A673 (cell line): ENCODE data around the gene CELF1. TPM values are rescaled to one million over a fixed set of nuclear protein-coding genes. Genes with fewer than 3 reads are reported as not detected.

Source experiments
- BruUV-seq: library from RNA; stranded (reverse); fragments of 400-500 nt; replicated peaks from 2 replicates; lab custom pipeline; 2021; lab: Mats Ljungman, UMichigan
- CTCF ChIA-PET: fragments of 300-600 bp; sonication (Branson Sonifier 250); formaldehyde crosslinking; loops from one replicate; lab custom pipeline; 2022; ENCODE audit warnings: antibody characterized with exemption; lab: Charles Lee
- POLR2A ChIA-PET: fragments of 300-600 bp; sonication (Branson Sonifier 250); formaldehyde crosslinking; loops from one replicate; lab custom pipeline; 2022; ENCODE audit warnings: antibody characterized with exemption; ENCODE audit not compliant: low non-redundant PET; lab: Charles Lee
- DNase-seq: peaks from one replicate; pipeline ENCODE4 v3.0.0-alpha.2; 2015; ENCODE audit warnings: low spot score
- H3K27ac ChIP-seq: fragments of 200-600 bp; sonication (generic); 2 replicates; pipeline ENCODE4 v1.5.1; 2016; ENCODE audit warnings: mixed run types, low read depth, mild to moderate bottlenecking, mixed read lengths, antibody characterized with exemption, low read length; ENCODE audit not compliant: poor library complexity, severe bottlenecking
- H3K27me3 ChIP-seq: fragments of 200-600 bp; sonication (generic); replicated peaks from 2 replicates; pipeline ENCODE4 v1.6.1; 2017; ENCODE audit warnings: mixed run types, low read depth, mild to moderate bottlenecking, mixed read lengths, antibody characterized with exemption, low read length; ENCODE audit not compliant: insufficient read depth, poor library complexity
- H3K36me3 ChIP-seq: fragments of 200-600 bp; sonication (generic); 2 replicates; pipeline ENCODE4 v1.6.1; 2016; ENCODE audit warnings: mixed run types, mild to moderate bottlenecking, mixed read lengths, antibody characterized with exemption, low read length; ENCODE audit not compliant: insufficient read depth, poor library complexity, severe bottlenecking
- H3K4me1 ChIP-seq: fragments of 200-600 bp; sonication (generic); 2 replicates; pipeline ENCODE4 v1.6.1; 2017; ENCODE audit warnings: mixed run types, mild to moderate bottlenecking, mixed read lengths, antibody characterized with exemption, low read length; ENCODE audit not compliant: insufficient read depth, poor library complexity, severe bottlenecking
- H3K4me3 ChIP-seq: fragments of 200-600 bp; sonication (generic); 2 replicates; pipeline ENCODE4 v1.5.1; 2016; ENCODE audit warnings: low read depth, mixed run types, mild to moderate bottlenecking, mixed read lengths, low read length; ENCODE audit not compliant: poor library complexity, severe bottlenecking
- H3K9me3 ChIP-seq: fragments of 200-600 bp; sonication (generic); 2 replicates; pipeline ENCODE4 v1.6.1; 2016; ENCODE audit warnings: mixed run types, low read depth, mild to moderate bottlenecking, mixed read lengths, antibody characterized with exemption, low read length; ENCODE audit not compliant: poor library complexity, severe bottlenecking
- EZH2 ChIP-seq: fragments of 200-600 bp; sonication (generic); IDR thresholded peaks from 2 replicates; pipeline ENCODE4 v1.6.1; 2017; ENCODE audit warnings: borderline replicate concordance, low read depth, mild to moderate bottlenecking, mixed read lengths, antibody characterized with exemption, low read length; ENCODE audit not compliant: poor library complexity, severe bottlenecking
- intact Hi-C: fragments of 100-400 bp; cut with micrococcal nuclease; formaldehyde crosslinking; loops from one replicate; pipeline ENCODE4 v1.10.0; 2022; ENCODE audit not compliant: unreplicated experiment
- total RNA-seq: library from RNA; stranded (reverse); gene quantifications from 2 replicates; pipeline ENCODE4 v1.2.3, GENCODE V29; 2021
- TF ChIP-seq, protein P1 (sequence below): fragments of 300-800, 200-600 bp; sonication (generic); conservative IDR thresholded peaks from 2 replicates; pipeline ENCODE4 v1.5.1; 2017; ENCODE audit warnings: low read depth, mild to moderate bottlenecking, antibody characterized with exemption, low read length, moderate library complexity, mixed read lengths

Gene CELF1
- total RNA-seq, 1 experiment from 2014 or later, result 257 TPM

DNA sequence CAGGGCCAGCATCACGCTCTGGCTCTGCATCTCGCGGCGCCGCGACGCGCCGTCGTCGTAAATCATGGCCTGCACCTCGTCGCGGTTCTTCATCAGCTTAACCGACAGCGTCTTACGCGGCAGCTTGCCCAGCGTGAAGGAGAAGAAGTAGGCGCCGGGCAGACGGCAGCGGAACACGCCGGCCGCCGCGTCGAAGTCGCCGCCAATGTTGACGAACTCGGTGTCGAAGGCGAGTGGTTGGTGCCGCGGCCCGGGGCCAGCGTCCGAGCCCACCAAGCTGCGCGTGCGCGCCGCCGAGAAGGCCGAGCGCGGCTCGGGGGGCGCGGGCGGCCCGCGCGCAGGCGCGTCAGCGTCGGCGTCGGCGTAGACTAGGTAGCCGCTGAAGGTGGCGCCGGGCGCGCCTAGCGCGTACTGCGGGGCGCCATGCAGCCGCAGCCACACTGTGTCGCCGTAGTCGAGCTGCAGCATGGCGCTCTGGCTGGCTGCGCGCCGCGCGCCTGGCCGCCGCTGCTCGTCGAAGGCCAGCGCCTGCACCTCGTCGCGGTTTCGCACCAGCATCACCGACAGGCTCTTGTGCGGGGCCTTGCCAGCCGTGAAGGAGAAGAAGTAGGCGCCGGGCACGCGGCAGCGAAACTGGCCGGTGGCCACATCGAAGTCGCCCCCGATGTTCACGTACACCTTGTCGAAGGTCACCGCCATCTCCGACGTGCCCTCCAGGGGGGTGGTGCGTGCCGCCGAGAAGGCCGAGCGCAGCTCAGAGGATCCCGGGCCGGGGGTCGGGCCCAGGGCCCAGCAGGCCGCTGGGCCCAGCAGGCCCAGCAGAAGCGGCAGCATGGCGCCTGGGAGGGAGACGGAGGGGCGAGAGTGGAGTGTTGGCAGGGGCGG is 37.3 kb upstream of the CELF1 start:
- no peak for DNase-seq
- POLR2A ChIA-PET, result interaction anchor here (1.1 kb wide), 1 partner anchor 16 kb away, joined by 3 read pairs; no protein-coding TSS in a partner anchor
- no TSS peak for BruUV-seq
- H3K27ac ChIP-seq, result no peak overlapping the region
- no peaks in the 10 kb centered on the region for H3K9me3 ChIP-seq
- H3K27me3 ChIP-seq, result peaks cover 28% of the 10 kb centered on the region
- H3K36me3 ChIP-seq, result peaks cover under 1% of the 10 kb centered on the region
- no peak overlapping the region for H3K4me3 ChIP-seq
- intact Hi-C loops, result loop anchor here (10.0 kb wide), 1 partner anchor 55 kb away; the partner anchor contains the start of gene MTCH2
- H3K4me1 ChIP-seq, result no peaks in the 10 kb centered on the region
- CTCF ChIA-PET, result no interaction called here
- TF ChIP-seq, protein P1, sequence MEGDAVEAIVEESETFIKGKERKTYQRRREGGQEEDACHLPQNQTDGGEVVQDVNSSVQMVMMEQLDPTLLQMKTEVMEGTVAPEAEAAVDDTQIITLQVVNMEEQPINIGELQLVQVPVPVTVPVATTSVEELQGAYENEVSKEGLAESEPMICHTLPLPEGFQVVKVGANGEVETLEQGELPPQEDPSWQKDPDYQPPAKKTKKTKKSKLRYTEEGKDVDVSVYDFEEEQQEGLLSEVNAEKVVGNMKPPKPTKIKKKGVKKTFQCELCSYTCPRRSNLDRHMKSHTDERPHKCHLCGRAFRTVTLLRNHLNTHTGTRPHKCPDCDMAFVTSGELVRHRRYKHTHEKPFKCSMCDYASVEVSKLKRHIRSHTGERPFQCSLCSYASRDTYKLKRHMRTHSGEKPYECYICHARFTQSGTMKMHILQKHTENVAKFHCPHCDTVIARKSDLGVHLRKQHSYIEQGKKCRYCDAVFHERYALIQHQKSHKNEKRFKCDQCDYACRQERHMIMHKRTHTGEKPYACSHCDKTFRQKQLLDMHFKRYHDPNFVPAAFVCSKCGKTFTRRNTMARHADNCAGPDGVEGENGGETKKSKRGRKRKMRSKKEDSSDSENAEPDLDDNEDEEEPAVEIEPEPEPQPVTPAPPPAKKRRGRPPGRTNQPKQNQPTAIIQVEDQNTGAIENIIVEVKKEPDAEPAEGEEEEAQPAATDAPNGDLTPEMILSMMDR, result no peak
- no peak for TF ChIP-seq EZH2

DNA sequence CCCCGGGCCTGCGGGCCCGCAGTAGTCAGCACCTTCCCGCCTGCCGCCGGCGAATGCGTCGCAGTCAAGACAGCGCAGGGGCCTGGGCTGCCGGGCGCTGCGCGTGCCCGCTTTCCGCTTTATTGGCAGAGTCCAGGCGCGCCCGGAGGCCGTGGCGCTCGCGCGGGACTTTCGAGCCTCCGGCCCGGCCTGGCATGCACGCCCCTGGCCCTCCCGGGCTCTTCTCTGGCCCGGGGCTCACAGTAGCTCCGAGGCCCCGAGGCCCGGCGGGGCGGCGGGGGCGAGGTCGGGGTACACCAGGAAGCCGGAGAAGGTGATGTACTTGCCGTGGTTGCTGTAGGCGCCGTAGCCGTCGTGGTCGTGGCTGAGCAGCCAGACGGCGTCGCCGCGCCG is 36.6 kb upstream of the CELF1 start:
- no peak overlapping the region for H3K4me3 ChIP-seq
- TF ChIP-seq EZH2, result no peak
- TF ChIP-seq, protein P1, result no peak
- CTCF ChIA-PET, result no interaction called here
- peaks cover 5% of the 10 kb centered on the region for H3K36me3 ChIP-seq
- no peaks in the 10 kb centered on the region for H3K4me1 ChIP-seq
- POLR2A ChIA-PET, result interaction anchor here (1.1 kb wide), 1 partner anchor 16 kb away, joined by 3 read pairs; no protein-coding TSS in a partner anchor
- no peak for DNase-seq
- no peaks in the 10 kb centered on the region for H3K9me3 ChIP-seq
- intact Hi-C loops, result loop anchor here (10.0 kb wide), 1 partner anchor 55 kb away; the partner anchor contains the start of gene MTCH2
- H3K27ac ChIP-seq, result no peak overlapping the region
- BruUV-seq, result no TSS peak
- peaks cover 22% of the 10 kb centered on the region for H3K27me3 ChIP-seq

DNA sequence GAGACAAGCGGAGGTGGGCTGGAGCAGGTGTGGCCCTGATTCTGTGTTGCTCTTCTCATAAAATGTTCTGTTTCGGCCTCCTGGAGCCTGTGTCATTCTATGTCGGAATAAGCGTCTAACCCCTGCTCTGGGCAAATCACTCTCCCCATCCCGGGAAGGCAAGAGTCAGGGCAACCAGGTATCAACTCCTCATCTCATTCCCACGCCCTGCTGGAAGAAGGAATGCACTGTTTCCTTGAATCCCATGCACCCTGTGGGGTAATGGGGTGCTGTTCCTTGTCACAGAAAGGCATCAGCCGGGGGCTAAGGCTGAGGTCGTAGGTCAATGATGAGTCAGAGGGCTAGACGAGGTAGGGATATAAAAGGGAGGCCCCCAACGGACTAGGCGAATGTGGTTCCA is 36.2 kb upstream of the CELF1 start:
- H3K4me1 ChIP-seq, result no peaks in the 10 kb centered on the region
- H3K27me3 ChIP-seq, result peaks cover 17% of the 10 kb centered on the region
- ChIA-PET POLR2A (no interaction called here), CTCF (no interaction called here)
- H3K36me3 ChIP-seq, result peaks cover 9% of the 10 kb centered on the region
- no peaks in the 10 kb centered on the region for H3K9me3 ChIP-seq
- H3K27ac ChIP-seq, result no peak overlapping the region
- H3K4me3 ChIP-seq, result no peak overlapping the region
- no TSS peak for BruUV-seq
- TF ChIP-seq, protein P1, result no peak
- no peak for TF ChIP-seq EZH2
- intact Hi-C loops, result loop anchor here (10.0 kb wide), 1 partner anchor 56 kb away; the partner anchor contains the start of gene MTCH2
- no peak for DNase-seq
